HTERT RPE-1 (cell line): ENCODE measurements around the gene HPS1.

Experiments used
- in situ Hi-C: fragments of 300-500 bp; cut with MboI; formaldehyde crosslinking; loops from 4 replicates; pipeline ENCODE4 v1.14.3; 2020; ENCODE audit warnings: low sequenced_read_pairs

Gene HPS1

DNA sequence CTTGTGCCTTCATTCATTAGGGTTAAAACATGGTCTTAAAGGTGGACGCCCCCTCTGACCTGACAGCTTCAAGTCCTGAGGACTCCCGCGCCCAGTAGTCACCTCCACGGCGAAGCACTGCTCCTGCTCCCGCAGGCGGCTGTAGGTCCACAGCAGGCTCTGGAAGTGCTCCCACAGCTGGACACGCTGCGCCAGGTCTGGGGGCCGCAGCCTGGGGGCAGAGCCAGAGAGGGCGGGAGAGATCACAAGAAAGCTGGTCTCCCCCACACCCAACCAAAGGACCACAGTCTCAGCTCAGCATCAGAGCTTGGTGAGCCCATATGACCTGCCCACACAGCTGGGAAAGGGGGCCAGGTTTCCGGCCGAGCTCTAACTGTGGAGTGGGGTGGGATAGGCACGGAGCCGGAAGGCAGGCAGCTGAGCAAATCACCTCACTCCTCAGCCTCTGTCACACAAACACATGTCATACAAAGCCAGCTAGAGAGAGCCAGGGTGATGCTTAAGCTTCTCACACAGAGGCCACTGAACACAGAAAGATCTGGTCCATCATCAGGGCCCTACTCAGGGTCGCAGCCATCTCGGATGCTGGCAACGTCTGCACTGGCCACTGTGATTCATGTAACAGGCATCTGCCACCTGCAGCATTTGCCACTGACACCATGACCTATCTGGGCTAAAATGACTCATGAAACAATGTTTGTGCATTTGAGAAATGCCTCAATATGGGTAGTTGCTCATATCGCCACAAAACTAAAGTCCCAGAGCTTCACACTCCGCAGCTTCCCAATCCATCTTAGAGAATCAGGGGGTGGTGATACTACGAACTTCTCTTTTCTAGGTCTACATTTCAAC lies 12.6 kb downstream of the HPS1 start:
- in situ Hi-C loops: no loop called here

DNA sequence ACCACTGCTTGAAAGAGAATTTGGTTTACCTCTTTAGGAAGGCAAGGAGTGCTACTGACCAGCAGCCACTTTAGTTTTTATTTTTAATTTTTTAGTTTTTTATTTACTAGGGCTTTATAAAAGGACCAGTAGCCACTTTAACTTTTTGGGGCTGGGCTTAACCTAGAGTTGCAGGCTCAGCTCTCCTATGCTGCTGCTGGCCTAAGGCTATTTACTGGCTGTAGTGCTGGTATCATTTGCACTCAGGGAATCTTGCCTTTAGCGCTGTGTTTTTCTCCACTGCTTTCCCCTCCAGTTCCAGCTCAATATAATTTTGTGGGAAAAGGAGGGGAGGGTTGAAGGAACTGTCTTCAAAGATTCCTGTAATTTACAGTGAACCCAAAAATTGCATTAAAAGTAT lies 13.4 kb downstream of the HPS1 start:
- in situ Hi-C loops: no loop called here

DNA sequence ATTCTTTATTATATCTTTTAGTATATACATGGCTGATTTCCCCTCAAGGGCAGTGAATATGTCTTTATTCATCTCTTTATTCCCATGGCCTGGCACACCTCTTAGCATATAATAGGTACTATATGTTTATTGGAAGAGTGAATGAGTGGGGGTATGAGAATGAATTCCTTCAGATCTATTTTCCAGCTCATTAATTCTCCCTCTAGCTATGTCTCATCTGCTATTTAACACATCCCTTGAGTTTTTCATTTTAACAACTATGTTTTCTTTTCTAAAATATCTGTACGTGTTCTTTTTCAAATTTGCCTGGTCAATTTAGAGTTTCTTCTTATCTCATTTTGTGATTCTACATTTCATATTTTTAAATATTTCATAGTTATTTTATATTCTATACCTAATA lies 14.4 kb downstream of the HPS1 start:
- in situ Hi-C loops: no loop called here

DNA sequence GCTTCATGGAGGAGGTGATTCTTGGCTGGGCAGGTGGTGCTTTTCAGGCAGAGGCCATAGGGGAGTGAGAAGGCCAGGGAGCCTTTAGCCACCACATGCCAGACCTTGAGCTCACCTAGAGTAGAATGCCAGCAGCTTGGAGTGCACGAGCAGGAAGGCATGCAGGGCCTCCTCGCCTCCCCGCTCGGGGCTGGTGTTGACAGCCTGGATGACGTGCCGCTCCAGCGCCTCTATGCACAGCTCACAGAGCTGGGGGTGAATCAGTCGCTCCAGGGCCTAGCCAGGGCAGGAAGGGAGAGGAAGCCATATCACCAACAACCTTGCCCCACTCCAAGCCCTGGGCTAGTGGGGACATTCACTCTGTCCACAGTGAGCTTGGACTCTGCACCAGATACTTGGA lies 15.7 kb downstream of the HPS1 start:
- in situ Hi-C loops: no loop called here

DNA sequence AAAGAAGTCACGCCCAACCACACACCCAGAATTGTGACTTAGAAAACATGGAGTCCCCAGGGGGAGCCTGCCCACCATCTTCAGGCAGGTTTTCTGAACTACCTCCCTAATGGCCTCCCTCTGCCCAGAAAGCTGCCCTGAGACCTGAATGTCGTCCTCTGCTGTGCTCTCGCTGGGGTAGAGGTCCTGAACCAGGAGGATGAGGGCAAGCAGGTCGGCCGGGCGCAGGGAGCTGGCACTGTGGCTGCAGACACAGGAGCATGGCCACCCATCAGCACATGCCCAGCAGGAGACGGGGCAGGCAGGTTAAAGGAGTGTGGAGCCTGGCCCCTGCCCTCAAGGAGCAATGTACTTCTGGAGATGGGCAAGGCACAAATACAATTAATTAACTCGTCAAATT lies 16.3 kb downstream of the HPS1 start:
- in situ Hi-C loops: no loop called here

DNA sequence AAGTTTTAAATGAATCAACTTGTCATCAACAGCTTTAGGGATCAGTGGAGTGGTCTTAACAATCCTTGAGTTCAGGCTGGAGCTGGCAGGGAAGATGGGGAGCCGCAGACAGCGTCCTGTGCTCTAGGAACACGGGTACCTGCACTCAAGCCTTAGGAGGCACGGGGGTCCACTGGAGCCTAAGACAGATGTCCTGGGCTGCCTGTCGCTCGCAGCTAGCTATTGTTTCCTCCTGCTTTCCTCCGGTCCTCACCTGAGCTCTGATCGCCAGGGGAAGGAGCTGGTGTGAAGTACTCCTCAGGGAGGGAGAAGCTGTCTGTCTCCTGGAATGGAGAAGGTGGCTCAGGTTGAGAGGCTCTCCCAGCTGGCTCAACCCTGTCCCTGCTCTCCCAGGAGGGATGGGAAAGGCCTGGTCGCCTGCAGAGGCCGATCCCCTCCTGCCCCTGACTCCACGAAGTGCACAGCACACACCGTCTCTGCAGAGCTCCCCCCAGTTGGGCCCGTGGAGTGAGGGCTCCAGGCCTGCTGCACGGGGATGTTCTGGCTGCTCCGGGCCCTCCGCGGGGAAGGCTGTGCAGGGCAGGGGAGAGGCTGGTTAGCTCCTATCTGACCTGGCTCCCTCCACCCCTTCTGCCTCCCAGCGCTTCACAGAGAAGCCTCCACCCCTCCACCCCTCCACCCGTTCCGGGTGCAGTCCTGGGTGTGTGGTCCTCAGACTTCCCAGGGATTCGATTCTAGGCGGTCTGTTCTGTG lies 17.2 kb downstream of the HPS1 start:
- in situ Hi-C loops: no loop called here

DNA sequence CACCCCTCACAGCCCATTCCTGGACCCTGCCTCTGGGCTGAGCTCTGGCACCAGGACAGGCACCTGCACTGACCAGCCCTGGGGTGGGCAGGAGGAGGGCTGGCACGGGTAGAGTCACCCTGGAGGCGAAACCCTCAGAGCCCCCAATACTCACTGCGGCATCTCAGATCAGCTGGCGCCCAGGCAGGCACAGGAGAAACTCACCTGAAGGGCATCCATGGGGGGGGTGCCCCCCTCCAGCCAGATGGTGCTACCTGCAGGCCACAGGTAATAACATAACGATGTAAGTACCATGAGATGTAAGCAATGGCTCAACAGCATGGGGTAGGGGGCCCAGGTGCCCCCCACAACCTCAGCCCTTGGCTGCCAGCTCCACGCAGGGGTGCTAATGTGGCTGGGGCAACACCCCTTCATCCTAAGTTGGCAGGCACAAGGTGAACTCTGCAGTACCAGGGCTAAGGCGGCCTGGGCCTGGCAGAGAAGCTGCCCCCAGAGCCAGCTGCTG lies 19.7 kb downstream of the HPS1 start:
- in situ Hi-C loops: no loop called here

DNA sequence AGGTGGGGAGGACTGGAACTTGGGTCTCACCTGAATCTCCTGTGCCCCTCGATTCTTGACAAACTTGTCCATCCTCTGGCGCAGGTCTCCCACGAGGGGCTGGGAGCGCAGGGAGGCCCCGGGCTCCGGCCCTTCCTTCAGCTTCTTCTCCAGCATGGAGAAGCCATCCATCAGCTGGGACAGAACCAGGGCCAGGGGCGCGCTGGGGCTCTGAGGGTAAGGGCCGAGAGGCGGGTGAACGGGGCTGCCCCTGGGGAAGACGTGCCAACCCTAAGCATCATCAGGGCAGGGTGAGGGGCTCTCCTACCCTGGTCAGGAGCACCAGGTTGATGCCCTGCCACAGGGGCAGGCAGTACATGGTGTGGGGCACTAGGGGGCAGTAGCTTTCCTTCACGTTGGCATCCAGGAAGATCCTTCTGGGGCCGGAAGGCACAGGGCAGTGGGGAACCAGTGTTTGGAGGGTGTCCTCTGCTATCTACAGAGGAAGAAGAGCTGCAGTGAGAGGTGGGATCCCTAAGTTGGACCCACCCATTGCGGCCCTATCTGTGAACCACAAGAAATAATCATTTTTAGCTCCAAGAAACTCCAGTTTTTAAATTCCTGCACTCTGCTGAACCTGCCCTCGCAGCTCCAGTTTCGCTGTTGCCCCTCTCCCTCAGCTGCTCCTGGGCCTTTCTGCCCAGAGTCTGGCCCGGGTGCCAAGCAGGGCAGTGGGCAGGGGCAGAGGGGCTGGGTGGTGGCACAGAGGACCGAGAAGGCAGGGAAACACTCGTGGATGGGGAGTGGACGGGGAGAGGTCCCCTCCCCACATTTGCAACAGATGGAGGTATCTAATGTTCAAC lies 21.0 kb downstream of the HPS1 start:
- in situ Hi-C loops: no loop called here

DNA sequence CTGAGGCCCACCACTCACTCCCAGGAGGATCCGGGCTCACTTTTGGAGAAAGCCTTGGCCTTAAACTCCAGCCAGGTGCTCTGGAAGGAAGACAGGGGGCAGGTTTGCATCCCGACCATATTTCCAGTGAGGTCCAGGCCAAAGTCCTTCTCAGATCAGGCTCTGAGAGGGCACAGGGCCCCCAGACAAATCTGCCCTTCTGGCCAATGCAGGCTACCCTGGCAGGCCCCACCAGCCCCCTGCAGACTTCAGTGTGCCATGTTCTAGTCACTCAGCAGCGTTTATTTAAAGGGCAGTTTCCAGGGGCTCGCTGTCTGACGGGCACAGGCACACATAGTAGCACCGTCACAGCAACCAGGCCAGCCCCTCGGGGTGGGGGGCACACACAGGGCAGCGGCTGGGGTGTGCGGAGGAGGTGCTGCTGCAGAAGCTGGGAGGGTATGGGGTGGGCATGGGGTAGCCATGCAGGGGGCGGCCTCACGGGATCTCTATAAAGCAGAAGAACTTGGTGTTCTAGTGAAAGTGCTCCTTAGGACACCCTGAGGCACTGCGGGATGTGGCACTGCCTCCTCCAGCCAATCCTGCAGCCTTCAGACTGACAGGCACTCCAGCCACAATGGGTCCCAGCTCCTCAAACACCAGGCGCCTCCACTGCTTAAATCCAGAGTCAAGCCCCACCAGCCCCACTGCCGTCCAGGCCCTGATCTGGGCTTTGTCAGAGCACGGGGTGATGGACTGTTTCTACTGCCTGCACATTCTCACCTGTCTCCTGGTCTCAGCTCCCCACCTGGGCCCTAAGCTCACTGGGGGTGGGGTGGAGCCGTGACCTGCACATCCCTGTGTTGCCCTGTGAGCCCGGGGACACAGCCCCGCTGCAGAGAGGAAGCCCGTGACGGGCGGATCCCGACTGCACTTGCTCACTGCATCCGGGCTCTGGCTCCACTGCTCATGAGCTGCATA lies 22.2 kb downstream of the HPS1 start:
- in situ Hi-C loops: no loop called here

DNA sequence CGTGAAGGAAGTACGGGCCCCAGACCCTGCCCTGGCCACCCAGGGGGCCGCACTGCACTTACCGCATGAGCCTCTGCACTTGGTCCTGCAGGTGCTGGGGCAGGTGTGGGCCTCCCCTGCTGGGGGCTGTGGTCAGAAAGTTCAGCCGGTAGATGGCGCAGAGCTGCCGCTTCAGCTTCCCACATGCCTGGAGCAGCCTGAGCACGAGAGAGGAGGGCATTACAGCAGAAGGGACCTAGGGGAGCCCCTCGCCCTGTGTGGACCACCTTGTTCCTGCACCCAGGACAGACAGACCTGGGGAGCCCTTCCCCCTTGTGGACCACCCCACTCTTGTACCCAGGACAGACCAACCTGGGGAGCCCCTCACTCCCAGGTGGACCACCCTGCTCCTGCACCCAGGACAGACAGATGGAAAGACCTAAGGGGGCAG lies 23.0 kb downstream of the HPS1 start:
- in situ Hi-C loops: no loop called here

DNA sequence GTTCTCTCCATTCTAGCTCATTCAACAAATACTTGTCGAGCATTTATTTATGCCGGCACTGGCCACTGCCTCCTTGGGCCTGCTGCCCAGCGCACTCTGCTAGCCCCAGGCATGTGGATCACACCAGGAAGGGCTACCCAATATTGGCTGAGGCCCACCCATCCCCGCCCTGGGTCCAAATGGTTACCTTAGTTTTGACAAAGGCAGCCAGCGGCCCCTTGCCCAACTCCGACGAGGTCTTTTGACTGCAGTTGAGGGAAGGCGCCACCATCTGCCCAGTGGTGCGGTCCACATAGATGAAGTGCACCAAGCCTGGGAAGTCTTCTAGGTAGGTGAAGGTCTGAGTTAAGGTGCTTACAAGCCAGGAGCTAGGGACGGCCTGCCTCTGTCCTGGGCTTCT lies 24.6 kb downstream of the HPS1 start:
- in situ Hi-C loops: no loop called here

DNA sequence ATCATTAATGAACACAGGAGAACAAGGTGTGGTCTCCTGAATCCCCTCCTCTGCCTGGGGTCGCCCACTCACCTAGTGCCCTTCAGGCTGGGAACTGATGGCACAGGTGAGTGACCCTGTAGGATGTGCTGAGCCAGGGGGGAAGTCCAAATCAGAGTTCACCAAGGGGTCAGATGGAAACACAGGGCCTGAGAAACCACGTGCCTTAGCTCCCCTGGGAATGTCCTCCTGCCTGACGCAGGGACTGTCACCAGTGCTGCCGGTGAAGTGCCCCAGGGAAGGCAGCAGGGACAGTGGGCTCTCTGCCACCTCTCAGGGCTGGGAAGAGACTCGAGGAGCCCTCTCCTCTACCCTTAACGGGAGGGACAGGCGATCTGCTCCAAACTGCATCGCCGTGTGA lies 25.9 kb downstream of the HPS1 start:
- in situ Hi-C loops: no loop called here

DNA sequence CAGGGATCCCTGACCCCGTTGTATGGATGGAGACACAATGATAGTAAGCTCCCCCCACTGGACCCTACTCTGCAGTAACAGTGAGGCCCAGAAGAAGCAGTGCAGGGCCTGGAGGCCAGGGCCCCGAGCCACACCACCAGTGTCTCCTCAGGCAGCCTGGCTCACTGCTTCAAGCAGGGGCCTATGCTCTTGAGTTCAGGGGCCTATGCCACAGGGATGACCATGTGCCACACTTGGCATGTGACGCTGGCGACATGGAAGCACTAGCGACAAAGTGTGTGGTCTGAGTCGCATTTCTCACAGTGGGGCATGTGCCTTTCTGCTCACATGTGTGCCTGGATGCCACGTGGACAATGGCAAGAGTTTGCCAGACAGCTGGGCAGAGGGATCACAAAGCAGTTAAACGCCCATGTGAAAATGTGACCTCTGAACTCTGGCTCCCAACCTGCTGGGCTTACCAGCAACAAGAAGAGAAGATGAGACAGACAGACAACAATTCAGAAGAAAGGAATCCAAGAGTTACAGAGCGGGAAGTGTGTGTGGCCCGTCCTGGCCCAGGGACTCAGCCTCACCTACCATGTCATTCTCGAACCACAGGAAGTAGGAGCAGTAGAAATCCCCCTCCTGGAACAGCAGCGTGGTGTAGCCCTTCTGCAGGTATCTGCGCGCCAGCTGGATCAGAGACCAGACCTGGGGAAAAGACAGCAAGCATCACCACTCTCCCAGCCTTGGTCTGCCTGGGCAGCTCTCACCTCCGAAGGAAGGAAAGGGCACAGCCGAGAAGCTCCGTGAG lies 27.1 kb downstream of the HPS1 start:
- in situ Hi-C loops: no loop called here

DNA sequence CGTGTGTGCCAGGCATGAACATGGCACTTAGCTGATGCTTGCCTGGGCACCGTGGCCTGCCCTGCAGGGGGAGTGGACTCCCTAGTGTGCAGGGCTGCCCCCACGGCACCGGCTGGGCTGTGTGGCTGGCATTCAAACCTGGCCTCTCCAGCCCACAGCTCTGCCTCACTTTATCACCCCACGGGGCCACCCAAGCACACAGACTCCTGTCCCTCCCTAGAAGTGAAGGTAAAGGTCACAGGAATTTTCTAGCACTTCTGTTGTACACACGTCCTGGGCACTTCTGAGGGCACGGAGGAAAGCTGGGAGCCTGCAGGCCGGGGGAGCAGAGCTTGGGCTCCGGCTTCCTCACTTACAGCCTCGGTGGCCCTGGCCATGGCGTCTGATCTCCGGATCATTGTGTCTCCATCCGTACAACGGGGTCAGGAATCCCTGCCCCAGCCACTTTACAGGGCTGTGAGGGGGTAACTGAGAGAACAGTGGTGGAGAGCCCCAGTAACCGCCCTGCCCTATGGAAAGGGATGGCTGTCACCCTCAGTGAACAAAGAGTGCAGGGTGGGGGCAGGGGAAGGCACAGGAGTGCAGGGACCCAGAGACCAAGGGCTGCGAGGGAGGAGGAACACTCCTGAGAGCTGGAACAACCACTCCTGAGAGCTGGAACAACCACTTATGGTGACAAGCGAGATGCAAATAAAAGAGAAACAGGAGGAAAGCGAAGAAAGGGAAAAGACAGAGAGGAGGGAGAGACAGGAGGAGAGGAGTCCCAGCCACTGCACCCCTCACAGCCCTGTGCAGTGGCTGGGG lies 27.9 kb downstream of the HPS1 start:
- in situ Hi-C loops: no loop called here

DNA sequence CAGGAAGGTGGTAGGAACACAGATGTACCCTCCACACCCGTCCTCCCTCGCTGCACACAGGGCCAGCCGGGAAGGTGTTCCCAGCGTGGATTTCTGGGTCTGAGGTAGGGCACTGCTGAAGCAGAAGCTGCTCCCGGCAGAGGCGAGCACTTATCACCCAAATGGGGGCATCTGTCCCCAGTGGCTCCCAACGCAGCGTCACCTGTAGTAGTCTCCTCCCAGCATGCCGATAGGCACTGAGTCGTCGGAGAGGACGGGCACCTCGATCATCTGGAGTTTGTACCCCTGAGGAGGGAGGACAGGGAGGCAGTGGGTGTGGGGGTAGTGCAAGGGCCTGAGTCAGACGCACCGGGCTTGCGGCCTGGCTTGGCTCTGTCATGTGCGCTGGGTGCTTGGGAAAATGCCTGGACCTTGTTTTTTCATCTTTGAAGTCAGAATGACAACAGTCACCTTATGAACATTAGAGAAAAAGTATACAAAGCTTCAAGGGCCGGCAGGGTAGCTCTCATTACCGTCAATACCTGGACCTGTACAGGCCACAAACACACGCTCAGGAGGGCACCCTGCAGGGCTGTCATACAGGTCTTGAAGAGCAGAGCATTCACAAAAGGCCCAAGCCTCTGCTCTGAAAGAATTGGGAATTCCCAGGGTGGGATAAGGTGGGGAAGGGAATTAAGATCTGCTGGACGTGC lies 28.6 kb downstream of the HPS1 start:
- in situ Hi-C loops: no loop called here

DNA sequence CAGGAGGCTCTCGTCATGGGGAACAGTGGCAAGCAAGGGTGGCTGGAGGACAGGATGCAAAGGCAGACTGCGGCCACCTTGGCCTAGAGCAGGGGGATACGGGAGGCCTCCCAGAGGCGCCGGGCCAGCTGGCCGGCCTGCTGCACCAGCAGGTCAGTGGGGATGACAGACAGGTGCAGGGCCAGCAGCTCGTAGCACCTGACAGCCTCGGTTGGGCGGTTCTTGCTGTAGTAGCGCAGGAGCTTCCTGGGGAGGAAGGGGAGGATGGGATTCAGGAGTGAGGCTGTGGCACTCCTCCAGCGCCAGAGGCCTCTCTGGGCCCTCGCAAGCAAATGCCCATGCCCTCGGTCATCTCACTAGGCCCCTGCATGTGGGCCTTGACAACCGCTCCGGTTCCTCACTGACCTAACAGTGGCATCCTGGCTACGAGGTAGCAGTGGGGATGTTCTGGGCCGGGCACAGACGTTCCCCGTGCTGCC lies 29.2 kb downstream of the HPS1 start:
- in situ Hi-C loops: no loop called here

DNA sequence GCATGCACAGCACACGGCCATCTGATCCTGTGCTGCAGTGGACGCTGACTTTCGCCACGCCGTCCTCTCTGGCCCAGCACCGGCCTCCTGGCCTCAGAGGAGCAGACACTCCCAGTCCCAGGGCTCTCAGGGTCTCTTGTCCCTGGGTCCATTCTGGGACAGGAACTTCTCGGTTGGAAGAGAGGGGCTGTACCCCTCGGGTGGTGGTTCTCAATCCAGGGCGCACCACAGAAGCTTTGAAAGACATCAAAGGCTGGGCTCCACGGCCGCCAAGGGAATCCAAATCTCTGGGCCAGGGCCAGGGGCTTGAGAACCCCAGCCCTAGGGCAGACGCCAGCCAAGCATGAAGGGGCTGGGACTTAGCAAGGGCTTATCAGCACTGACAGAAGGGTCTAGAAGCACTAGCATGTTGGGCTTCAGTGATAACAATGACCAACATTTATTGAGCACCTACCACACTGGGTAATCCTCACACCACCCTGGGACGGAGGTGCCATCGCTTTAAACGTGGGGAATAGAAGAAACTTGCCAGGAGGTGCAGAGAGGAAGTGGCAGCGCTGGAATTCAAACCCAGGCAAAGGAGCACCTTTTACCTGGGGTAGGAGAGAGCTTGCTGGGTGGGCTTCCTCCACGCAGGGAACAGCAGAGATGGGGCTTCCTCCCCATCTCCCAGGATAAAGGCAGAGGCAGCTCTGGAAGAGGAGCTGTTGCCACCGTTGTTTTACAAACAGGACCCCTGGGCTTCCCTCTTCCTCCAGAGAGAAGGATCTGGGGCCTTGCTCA lies 29.9 kb downstream of the HPS1 start:
- in situ Hi-C loops: no loop called here
